ENCODE data around the gene LUZP1. TPM values are rescaled to one million over a fixed set of nuclear protein-coding genes. Genes with fewer than 3 reads are reported as not detected.

Gene LUZP1
- total and polyA plus RNA-seq, 2 donors (not counting 3 experiments of a cell fraction or from before 2014, with no cell fraction given), result 26.3 to 82.4 TPM

GRCh38 chr1:23120383-23120782, 48.3 kb downstream of the LUZP1 start:
- Histone ChIP-seq H3K9ac (replicated peaks; ENCODE audit: extremely low read depth, insufficient read depth, low read length) (no peak overlapping the region), H3K79me2 (ENCODE audit: control insufficient read depth, insufficient read depth, low read length) (peaks cover 97% of the 10 kb centered on the region), H3K9me1 (replicated peaks; ENCODE audit: control insufficient read depth, extremely low read depth, insufficient read depth, low read length) (no peaks in the 10 kb centered on the region), H3K36me3 (ENCODE audit: control insufficient read depth in 2 of 2, extremely low read depth in 1 of 2, insufficient read depth in 2 of 2, low read length in 2 of 2) (no peaks in the 10 kb centered on the region), H3K9me3 (replicated peaks; ENCODE audit: control insufficient read depth, insufficient read depth, low read length) (no peaks in the 10 kb centered on the region), H3K4me2 (ENCODE audit: insufficient read depth, low read length) (no peak overlapping the region), H2AFZ (ENCODE audit: low read depth, low read length) (no peak overlapping the region), H3K27me3 (ENCODE audit: control insufficient read depth in 2 of 2, insufficient read depth in 2 of 2, low read length in 2 of 2) (no peaks in the 10 kb centered on the region), H3K4me1 (ENCODE audit: control insufficient read depth, extremely low read depth, insufficient read depth, low read length) (peaks cover 35% of the 10 kb centered on the region), H4K20me1 (replicated peaks; ENCODE audit: control insufficient read depth, extremely low read depth, insufficient read depth, low read length) (peaks cover 18% of the 10 kb centered on the region), H3K4me3 (replicated peaks in 1 of 3; ENCODE audit: insufficient read depth in 1 of 3, low read depth in 1 of 3, low read length in 3 of 3) (no peak overlapping the region), H3K27ac (ENCODE audit: insufficient read depth, low read depth, low read length) (no peak overlapping the region)
- intact Hi-C loops (cut with micrococcal nuclease), result no loop called here
- FAIRE-seq, result no peak
- ChIA-PET POLR2A (no interaction called here), CTCF (interaction anchor here (2.6 to 3.7 kb wide), 4 partner anchors 11 to 63 kb away, joined by 12 to 20 read pairs (median 16); no protein-coding TSS in a partner anchor)
- no TSS peak for BruUV-seq (replicated peaks)
- no peak for DNase-seq (ENCODE audit: low read depth, low spot score)
- TF ChIP-seq POLR2A (IDR thresholded peaks at IDR 0.05; ENCODE audit: low read depth, low read length) (no peak), MAX (IDR thresholded peaks at IDR 0.05; ENCODE audit: insufficient read depth, insufficient read length) (no peak), FOS (IDR thresholded peaks at IDR 0.05; ENCODE audit: borderline replicate concordance, insufficient read depth, low read length) (no peak), JUN (IDR thresholded peaks at IDR 0.05; ENCODE audit: borderline replicate concordance, insufficient read depth, insufficient read length, low read depth) (no peak), GATA2 (IDR thresholded peaks at IDR 0.05; ENCODE audit: insufficient read depth, insufficient read length, low read depth, low read length) (no peak), POLR2AphosphoS5 (IDR thresholded peaks at IDR 0.05; ENCODE audit: insufficient read depth, low read depth, low read length) (no peak), EZH2 (IDR thresholded peaks at IDR 0.05; ENCODE audit: borderline replicate concordance, low read depth, low read length, severe bottlenecking) (no peak)
- dilution Hi-C loops (cut with MboI; ENCODE audit: extremely low pct_ligation_motif_present, low sequenced_read_pairs), result no loop called here
